ENCODE measurements around the gene P2RX6.
A peak's percentile ranks its signal among the peaks of the same experiment; 100 is the strongest.

P2RX6 gene

DNA sequence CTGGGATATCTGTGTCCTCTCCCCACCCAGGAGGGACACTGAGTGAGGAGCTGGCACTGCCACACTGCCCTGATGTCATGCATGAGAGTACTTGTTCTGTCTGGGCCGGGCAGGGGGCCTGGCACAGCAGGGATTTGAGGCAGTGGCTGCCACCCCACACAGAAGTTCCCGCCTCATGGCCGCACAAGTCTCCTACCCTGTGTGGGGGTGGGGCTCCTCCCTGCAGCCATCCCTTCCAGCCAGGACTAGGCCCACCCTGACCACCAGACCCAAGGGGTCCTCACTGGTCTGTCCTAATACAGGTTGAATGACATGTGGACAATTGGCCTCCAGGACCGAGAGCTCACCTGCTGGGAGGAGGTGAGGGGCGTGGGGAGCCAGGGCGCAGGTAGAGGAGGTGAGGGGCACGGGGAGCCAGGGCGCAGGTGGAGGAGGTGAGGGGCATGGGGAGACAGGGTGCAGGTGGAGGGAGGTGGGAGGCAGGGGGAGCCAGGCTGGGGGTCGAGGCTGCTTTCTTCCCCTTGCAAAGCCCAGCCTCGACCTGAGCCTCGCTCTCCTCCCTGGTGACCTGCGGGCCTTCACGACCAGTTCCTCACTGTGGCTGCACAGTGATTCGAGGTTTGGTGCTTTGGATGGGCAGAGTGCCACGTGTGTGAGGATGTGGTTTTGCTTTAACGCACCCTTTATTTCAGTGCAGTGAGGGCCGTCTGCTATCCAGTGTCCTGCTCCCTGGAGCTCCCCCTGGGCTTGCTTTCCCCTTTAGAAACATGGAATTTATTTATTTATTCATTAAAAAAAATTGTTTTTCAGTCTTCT, 25.4 kb upstream of the P2RX6 start:
- H3K9me3 Mint-ChIP-seq, result no peaks in the 10 kb centered on the region
- H3K4me3 Mint-ChIP-seq, result no peak overlapping the region
- H3K36me3 Mint-ChIP-seq, result peaks cover 3% of the 10 kb centered on the region
- H3K4me1 Mint-ChIP-seq, result peaks cover 4% of the 10 kb centered on the region
- no peaks in the 10 kb centered on the region for H3K27me3 Mint-ChIP-seq
- H3K27ac Mint-ChIP-seq, result no peak overlapping the region

DNA sequence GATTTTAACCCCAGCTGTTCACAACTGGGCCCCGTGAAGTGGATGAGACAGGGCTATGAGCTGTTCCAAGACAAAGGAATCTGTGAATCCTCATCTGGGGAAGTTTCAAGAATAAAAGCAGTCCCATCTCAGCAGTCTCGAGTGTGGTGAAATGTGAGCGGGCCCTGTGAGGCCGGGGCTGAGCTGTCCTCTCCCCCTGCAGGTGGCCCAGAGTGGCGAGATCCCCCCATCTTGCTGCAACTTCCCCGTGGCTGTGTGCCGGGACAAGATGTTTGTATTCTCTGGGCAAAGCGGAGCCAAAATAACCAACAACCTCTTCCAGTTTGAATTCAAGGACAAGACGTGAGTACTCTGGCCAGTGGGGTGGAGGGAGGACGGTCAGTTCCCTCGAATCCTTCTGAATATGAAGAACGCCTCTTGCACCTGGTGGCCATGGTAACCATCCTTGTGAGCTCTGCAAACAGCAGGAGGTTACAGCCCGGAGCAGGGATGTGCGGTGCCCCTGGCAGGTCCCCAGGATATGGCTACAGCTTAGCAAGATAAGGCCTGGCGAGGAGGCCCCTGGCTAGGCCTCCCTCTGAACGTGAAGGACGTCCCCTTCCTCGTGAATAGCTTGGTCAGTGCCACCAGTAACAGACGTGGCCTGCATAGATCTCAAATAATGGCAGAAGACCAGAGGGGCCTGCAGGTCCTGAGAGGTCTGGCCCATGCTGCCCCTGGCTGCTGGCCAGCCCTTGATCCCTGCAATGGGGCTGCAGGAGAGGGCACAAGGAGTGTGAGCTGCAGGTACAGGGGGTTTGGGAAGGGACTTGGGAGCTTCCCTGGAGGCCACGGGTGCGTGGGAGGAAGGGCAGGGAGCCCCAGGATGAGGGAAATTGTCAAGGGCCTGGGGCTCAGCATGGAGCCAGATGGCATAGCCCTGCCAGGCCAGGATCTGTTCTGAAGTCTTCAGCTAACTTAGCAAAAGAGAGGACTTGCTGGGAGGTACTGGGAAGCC, 24.5 kb upstream of the P2RX6 start:
- H3K36me3 Mint-ChIP-seq, result peaks cover 3% of the 10 kb centered on the region
- H3K4me1 Mint-ChIP-seq, result peaks cover 4% of the 10 kb centered on the region
- no peaks in the 10 kb centered on the region for H3K27me3 Mint-ChIP-seq
- H3K4me3 Mint-ChIP-seq, result no peak overlapping the region
- no peak overlapping the region for H3K27ac Mint-ChIP-seq
- H3K9me3 Mint-ChIP-seq, result no peaks in the 10 kb centered on the region

- Mint-ChIP-seq H3K36me3 (peaks cover under 1% of the 10 kb centered on the region), H3K27me3 (no peaks in the 10 kb centered on the region), H3K4me3 (no peak overlapping the region), H3K27ac (no peak overlapping the region), H3K4me1 (peaks cover 4% of the 10 kb centered on the region), H3K9me3 (no peaks in the 10 kb centered on the region)
These were observed 23.5 kb upstream of the P2RX6 start for GRCh38 chr22:20991252-20992055.

DNA sequence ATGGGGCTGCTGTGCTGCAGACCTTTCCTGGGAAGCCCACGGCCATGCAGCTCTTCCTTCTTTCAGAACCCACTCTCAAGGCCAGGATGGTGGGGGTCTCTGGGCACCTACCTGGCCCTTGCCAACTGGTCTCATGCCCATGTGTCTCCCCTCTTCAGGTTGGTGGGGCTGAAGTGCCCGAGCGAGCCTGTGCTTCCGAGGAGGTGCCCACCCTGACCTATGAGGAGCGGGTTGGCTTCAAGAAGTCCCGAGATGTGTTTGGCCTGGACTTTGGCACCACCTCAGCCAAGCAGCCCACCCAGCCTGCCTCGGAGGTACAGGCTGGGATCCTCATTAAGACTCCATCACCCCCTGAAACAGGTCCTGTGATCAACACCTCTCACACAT, 22.9 kb upstream of the P2RX6 start:
- H3K4me1 Mint-ChIP-seq, result peaks cover 4% of the 10 kb centered on the region
- H3K27me3 Mint-ChIP-seq, result no peaks in the 10 kb centered on the region
- no peak overlapping the region for H3K27ac Mint-ChIP-seq
- no peak overlapping the region for H3K4me3 Mint-ChIP-seq
- H3K36me3 Mint-ChIP-seq, result no peaks in the 10 kb centered on the region
- no peaks in the 10 kb centered on the region for H3K9me3 Mint-ChIP-seq

DNA sequence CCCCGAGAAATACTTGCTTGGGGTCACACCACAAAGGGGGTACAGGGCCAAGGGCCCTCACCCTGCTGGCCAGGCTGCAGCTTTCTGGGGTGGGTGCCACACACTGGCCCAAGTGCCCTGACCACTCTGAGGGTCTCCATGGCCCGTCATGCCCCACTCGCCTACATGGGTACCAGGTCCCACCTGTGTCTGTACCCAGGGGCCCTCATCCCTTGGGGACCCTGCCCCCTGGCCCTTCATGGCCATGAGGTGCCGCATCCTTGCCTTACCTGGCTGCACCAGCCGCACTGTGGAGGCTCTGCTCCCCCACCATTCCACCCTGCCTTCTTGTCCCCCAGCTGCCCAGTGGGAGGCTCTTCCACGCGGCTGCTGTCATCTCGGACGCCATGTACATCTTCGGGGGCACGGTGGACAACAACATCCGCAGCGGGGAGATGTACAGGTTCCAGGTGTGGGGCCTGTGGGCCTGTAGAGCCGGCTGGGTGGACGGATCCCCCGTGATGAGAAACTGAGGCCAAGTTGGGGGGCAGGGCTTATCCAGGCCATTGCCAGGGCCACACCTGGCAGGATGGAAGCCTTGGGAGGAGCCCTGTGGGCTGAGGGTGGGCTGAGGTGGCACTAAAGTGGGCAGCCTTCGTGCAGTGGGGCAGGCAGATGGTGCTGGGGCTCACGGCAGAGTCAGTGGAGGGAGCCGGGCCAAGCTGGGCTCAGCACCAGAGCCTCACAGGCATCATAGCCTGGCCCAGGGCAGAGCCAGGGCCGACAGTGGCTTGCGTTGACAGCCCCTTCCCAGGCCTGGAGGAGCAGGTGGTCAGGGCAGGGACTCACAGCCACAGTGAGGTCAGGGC, 22.3 kb upstream of the P2RX6 start:
- Mint-ChIP-seq H3K9me3 (no peaks in the 10 kb centered on the region), H3K27ac (peak overlapping the region; percentile 51), H3K27me3 (no peaks in the 10 kb centered on the region), H3K4me3 (no peak overlapping the region), H3K4me1 (peaks cover 4% of the 10 kb centered on the region), H3K36me3 (no peaks in the 10 kb centered on the region)

DNA sequence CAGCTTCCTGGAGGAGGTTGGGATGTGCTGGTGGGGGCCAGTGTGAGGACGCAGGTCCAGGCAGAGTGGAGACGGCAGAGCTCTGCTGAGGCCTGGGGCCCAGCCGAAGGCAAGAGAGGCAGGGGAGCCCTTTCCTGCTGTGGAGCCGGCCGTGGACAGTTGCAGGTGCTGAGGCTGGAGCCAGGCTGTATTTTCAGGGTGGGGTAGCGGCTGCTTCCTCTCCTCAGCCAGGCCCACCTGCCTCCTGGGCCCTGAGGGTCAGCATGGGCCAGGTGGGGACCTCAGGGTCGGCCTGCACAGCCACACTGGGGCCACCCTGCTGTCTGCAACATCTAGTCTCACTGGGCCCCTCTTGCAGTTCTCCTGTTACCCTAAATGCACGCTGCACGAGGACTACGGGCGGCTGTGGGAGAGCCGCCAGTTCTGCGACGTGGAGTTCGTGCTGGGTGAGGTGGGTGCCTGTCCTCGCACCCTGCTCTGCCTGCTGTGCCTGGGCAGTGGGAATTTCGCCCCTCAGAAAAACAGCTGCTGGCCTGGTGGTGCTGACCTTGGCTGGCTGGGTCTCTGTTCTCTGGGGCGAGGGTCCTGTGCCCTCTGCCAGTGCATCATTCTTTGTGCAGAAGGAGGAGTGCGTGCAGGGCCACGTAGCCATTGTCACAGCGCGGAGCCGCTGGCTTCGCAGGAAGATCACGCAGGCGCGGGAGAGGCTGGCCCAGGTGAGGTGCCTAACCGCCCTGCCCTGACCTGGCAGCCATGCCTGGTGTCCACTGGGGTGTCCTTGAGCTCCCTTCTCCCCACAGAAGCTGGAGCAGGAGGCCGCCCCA, 21.4 kb upstream of the P2RX6 start:
- Mint-ChIP-seq H3K4me1 (peaks cover 7% of the 10 kb centered on the region), H3K27ac (no peak overlapping the region), H3K27me3 (no peaks in the 10 kb centered on the region), H3K36me3 (no peaks in the 10 kb centered on the region), H3K9me3 (no peaks in the 10 kb centered on the region), H3K4me3 (no peak overlapping the region)

GRCh38 chr22:20994128-20994901, 20.6 kb upstream of the P2RX6 start:
- H3K27ac Mint-ChIP-seq, result no peak overlapping the region
- H3K27me3 Mint-ChIP-seq, result no peaks in the 10 kb centered on the region

DNA sequence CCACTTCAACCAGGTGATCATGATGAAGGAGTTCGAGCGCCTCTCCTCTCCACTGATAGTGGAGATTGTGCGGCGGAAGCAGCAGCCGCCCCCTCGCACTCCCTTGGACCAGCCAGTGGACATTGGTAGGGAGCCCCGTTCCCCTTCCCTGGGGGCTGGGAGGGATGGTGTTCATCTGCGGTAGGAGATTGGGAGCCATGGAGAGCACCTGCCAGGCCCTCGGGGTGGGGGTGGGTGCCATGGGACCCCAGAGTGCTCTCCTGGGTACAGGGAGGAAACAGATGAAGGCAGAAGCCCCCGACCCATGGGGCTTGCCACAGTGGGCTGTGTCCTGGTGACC, 20.1 kb upstream of the P2RX6 start:
- H3K36me3 Mint-ChIP-seq, result no peaks in the 10 kb centered on the region
- peaks cover 17% of the 10 kb centered on the region for H3K4me1 Mint-ChIP-seq
- H3K9me3 Mint-ChIP-seq, result no peaks in the 10 kb centered on the region
- no peak overlapping the region for H3K4me3 Mint-ChIP-seq
- no peaks in the 10 kb centered on the region for H3K27me3 Mint-ChIP-seq
- no peak overlapping the region for H3K27ac Mint-ChIP-seq

More at GRCh38 chr22:20994128-20994901, 20.6 kb upstream of the P2RX6 start:
- no peak overlapping the region for H3K4me3 Mint-ChIP-seq
- no peaks in the 10 kb centered on the region for H3K9me3 Mint-ChIP-seq
- H3K36me3 Mint-ChIP-seq, result no peaks in the 10 kb centered on the region
- peaks cover 14% of the 10 kb centered on the region for H3K4me1 Mint-ChIP-seq

DNA sequence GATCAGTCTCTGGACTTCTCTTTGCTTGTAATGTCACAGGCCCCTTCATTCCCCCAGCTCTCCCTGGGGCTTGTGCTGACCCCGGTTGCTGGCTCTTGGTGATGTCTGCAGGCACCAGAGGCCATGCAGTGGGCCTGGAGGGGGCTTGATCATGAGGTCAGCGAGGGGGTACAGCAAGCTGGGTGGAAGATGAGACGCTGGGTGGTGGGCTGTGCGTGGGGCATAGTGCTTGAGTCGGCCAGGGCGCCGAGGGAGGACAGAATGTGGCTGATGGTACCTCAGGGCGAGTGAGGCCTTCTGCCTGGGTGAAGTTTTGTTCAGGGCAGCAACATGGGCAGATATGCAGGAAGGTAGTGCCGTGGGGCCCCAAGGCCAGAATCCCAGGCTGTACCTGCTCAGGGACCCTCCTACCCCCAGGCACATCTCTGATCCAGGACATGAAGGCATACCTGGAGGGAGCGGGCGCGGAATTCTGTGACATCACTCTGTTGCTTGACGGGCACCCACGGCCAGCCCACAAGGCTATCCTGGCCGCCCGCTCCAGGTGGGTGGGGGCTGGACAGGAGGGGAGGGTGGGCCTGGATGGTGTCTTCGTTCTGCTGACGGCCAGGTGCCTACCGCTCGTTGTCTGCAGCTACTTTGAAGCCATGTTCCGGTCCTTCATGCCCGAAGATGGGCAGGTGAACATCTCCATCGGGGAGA, 19.5 kb upstream of the P2RX6 start:
- Mint-ChIP-seq H3K27me3 (no peaks in the 10 kb centered on the region), H3K36me3 (no peaks in the 10 kb centered on the region), H3K4me3 (no peak overlapping the region)

DNA sequence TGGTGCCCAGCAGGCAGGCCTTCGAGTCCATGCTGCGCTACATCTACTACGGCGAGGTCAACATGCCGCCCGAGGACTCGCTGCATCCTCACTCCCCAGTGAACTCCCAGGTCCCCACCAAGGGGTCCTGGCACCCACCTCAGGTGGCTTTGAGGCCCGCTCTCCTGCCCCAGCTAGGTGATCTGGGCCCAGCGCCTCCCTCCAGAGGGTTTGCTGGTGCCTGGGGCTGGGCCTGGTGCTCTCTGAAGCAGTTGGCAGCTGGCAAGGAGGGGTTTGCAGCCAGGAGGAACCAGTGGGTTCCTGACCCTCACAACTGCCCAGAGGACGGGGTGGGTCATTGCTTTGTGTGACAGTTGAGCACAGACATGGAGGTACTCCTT, 18.9 kb upstream of the P2RX6 start:
- H3K36me3 Mint-ChIP-seq, result no peaks in the 10 kb centered on the region
- H3K27me3 Mint-ChIP-seq, result no peaks in the 10 kb centered on the region
- H3K27ac Mint-ChIP-seq, result no peak overlapping the region
- no peak overlapping the region for H3K4me3 Mint-ChIP-seq
- H3K4me1 Mint-ChIP-seq, result peaks cover 22% of the 10 kb centered on the region
- H3K9me3 Mint-ChIP-seq, result no peaks in the 10 kb centered on the region

More for the DNA sequence above, 19.5 kb upstream of the P2RX6 start:
- Mint-ChIP-seq H3K27ac (no peak overlapping the region), H3K9me3 (no peaks in the 10 kb centered on the region), H3K4me1 (peaks cover 19% of the 10 kb centered on the region)

- H3K4me3 Mint-ChIP-seq, result no peak overlapping the region
- H3K4me1 Mint-ChIP-seq, result peaks cover 29% of the 10 kb centered on the region
- no peak overlapping the region for H3K27ac Mint-ChIP-seq
- H3K27me3 Mint-ChIP-seq, result no peaks in the 10 kb centered on the region
- no peaks in the 10 kb centered on the region for H3K9me3 Mint-ChIP-seq
- peaks cover 2% of the 10 kb centered on the region for H3K36me3 Mint-ChIP-seq
These were observed 18.1 kb upstream of the P2RX6 start for GRCh38 chr22:20996598-20997535.

DNA sequence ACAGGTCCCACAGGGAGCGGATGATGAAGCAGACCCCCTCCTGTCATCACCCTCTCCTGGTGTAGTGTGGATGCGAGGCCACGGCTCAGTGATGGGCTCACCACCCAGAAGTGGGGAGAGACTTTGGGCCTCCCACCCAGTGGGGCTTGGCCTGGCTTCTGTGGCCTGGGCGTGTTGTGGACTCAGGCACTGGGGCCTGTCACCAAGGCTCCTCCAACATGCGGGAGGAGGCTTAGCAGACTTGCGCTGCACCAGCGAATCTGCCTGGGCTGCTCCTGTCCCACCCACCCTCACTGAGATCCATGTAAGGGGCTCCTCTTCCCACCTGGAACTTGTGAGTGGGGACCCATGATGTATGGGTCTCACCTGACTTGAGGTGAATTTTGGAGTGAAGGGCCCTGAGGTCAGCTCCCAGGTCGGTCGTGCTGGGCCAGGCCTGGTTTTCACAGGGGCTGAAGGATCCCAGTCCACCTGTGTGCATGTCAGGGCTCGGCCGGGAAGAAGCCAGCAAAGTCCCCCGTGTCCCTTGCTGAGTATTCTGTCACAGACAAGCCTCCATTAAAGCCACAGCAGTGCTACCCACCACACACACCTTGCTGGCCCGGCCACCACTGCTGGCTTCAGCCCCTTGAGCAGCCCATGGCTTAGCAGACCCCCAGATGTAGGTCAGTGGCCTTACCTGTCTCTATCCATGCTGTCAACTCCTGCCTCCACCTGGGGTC, 17.3 kb upstream of the P2RX6 start:
- no peaks in the 10 kb centered on the region for H3K9me3 Mint-ChIP-seq
- no peak overlapping the region for H3K4me3 Mint-ChIP-seq
- H3K27ac Mint-ChIP-seq, result peak overlapping the region; percentile 8
- no peaks in the 10 kb centered on the region for H3K27me3 Mint-ChIP-seq
- peaks cover 2% of the 10 kb centered on the region for H3K36me3 Mint-ChIP-seq
- H3K4me1 Mint-ChIP-seq, result peaks cover 30% of the 10 kb centered on the region

All from activated naive CD4-positive, alpha-beta T cell treated with anti-CD3 and anti-CD28 coated beads, Interleukin-2, amount 50 U/mL, for 24 hours (primary cell).